HUES48 (cell line): ENCODE results near the gene BZW2.
A peak's percentile ranks its signal among the peaks of the same experiment; 100 is the strongest.

ENCODE experiments used
- H3K27ac ChIP-seq: one replicate; pipeline ENCODE4 v1.7.0; 2013; ENCODE audit warnings: low read depth, low read length, inconsistent platforms
- H3K27me3 ChIP-seq: 2 replicates; pipeline ENCODE4 v1.6.1; 2013; ENCODE audit warnings: mild to moderate bottlenecking, low read length; ENCODE audit not compliant: control insufficient read depth, insufficient read depth
- H3K36me3 ChIP-seq: 2 replicates; pipeline ENCODE4 v1.6.1; 2013; ENCODE audit warnings: low read length; ENCODE audit not compliant: control insufficient read depth, insufficient read depth
- H3K4me1 ChIP-seq: 2 replicates; pipeline ENCODE4 v1.6.1; 2013; ENCODE audit warnings: mild to moderate bottlenecking, low read length; ENCODE audit not compliant: control insufficient read depth, insufficient read depth
- H3K4me3 ChIP-seq: 2 replicates; pipeline ENCODE4 v1.5.1; 2013; ENCODE audit warnings: mild to moderate bottlenecking, low read depth, low read length
- H3K9ac ChIP-seq: 2 replicates; pipeline ENCODE4 v1.6.1; 2013; ENCODE audit warnings: mild to moderate bottlenecking, low read depth, low read length, moderate library complexity
- H3K9me3 ChIP-seq: 2 replicates; pipeline ENCODE4 v1.6.1; 2013; ENCODE audit warnings: low read length; ENCODE audit not compliant: control insufficient read depth, insufficient read depth

BZW2 gene

DNA sequence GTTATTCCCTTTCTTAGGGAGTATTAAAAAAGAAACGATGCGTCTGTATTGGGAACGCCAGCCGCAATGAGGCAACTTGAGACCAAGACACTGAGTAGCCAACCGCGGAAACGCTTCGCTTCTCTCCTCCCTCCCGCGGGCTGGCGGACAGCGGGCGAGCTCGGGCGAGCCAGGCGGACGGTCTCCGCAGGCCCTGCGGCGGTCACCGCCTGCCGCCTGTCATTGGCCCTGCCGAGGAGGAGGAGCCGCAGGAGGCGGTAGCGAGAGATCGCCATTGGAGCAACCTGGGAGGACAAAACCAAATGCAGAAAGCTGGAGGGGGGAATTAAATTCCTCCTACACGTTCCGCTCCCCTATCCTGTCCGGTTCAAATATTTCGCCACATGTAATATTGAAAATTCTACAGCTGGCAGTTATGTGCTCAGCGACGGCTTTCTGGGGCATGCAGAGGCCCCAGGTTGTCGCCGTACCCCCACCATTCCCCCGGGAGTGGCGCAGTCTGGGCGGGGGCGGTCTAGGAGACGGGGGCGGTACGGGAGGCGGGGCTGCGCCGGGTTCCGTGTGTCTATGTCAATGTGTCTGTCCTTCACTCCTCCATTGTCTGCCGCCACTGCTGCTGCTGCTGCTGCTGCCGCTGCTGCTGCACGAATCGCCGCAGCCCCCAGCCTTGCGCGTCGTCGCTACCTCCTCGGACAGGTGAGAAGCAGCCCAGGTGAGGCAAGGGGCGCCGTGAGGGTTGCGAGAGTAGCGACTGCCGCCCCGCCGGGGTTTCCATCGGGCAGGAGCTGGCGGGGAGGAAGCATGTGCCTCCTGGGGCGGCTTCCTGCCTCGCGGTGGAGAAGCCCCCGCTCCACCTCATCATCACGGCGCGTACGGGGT, at the start of gene BZW2, which contains the start of gene ANKMY2:
Gene BZW2, plus strand, starts transcription at position 589 of the 879 bp plus-strand sequence. CDS start 19,263 bp downstream, outside the sequence.
Gene ANKMY2, minus strand, starts transcription at position 162 of the 879 bp plus-strand sequence. CDS start 181 bp downstream, outside the sequence.
- peaks cover 29% of the 10 kb centered on the region for H3K4me1 ChIP-seq
- H3K36me3 ChIP-seq, result no peaks in the 10 kb centered on the region
- H3K9me3 ChIP-seq, result no peaks in the 10 kb centered on the region
- peaks cover 8% of the 10 kb centered on the region for H3K27me3 ChIP-seq
- peak within 1 kb of the TSS; percentile 98 for H3K4me3 ChIP-seq
- H3K27ac ChIP-seq, result peak within 1 kb of the TSS; percentile 95
- peak within 1 kb of the TSS; percentile 99 for H3K9ac ChIP-seq

DNA sequence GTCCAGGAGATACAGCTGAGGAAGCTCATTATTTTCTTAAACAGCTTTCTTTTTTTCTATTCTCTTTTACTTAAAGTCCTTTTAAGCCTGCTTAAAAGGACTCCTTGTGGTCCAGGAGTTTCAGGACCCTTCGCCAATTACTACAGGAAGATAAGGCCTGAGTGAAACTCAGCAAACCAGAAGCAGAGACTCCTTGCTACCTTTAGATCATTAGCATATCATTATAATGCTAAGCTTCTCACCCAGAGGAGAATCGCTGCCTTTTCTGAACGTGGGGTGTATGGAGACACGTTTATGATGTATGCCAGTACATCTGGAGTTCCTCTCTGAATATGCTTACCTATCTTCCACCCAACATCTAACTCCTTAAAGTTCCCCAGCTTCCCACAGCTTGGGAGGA, 48.0 kb upstream of the BZW2 start:
- H3K27me3 ChIP-seq, result no peaks in the 10 kb centered on the region
- no peaks in the 10 kb centered on the region for H3K9me3 ChIP-seq
- peaks cover 10% of the 10 kb centered on the region; the same call in 1 of the 2 replicates for H3K4me1 ChIP-seq
- no peak overlapping the region for H3K9ac ChIP-seq
- no peaks in the 10 kb centered on the region for H3K36me3 ChIP-seq
- no peak overlapping the region for H3K4me3 ChIP-seq
- H3K27ac ChIP-seq, result no peak overlapping the region

DNA sequence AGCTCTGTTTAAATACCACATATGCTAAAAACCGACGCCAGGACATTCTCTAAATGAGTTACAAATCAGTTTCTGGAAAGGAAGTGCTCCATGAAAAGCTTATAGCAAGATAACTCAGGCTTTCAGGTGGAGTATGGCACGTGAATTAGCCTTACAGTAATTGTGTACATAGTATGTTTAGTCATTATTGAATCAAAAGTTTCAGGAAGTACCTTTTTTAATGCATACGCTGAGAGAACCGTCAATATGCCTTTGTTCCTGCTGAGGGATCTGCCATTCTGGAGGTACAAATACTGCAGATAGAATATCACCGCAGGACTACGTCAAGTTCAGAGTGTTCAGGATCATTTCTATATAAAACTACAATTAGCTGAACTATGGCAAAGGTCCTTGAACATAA, 46.1 kb upstream of the BZW2 start:
- Histone ChIP-seq H3K4me3 (no peak overlapping the region), H3K9me3 (no peaks in the 10 kb centered on the region), H3K27me3 (no peaks in the 10 kb centered on the region), H3K9ac (no peak overlapping the region), H3K4me1 (peaks cover 10% of the 10 kb centered on the region; the same call in 1 of the 2 replicates), H3K27ac (no peak overlapping the region), H3K36me3 (no peaks in the 10 kb centered on the region)

DNA sequence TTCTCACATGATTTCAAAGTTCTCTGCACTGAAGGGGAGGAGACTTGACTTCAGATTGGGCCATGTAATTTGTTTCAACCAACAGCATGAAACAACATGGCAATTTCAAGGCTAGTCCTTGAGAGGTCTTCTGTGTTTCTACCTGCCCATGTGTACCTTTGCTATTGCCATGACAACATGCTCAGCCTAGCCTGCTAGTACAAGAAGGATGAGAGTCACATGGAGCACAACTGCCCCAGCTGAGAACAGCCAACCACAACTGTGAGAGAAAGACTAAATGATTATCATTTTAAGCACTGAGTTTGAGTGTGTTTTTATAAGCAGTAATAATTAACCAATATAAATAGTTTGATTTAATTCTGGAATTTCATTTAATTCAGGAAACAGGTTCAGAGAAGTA, 42.3 kb upstream of the BZW2 start:
- Histone ChIP-seq H3K27me3 (no peaks in the 10 kb centered on the region), H3K4me3 (no peak overlapping the region), H3K27ac (no peak overlapping the region), H3K36me3 (no peaks in the 10 kb centered on the region), H3K9ac (no peak overlapping the region), H3K4me1 (no peaks in the 10 kb centered on the region), H3K9me3 (no peaks in the 10 kb centered on the region)

DNA sequence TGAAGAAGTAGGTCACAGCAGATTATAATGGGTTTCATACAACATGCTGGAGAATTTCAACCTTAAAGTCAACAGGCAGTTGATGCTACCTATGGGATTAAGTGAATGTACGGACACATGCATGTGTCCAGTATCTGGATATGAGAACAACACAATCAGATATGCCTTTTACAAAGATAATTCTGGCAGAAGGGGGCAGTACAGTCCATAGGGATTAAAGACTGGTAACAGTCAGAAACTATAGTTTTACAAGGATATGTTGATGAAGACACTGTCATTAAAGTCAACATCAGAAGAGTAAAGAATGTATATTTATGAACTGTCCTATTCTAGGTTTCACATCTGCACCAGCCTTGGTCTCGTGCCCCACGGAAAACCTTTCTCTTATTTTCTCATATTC, 41.9 kb upstream of the BZW2 start:
- Histone ChIP-seq H3K9me3 (no peaks in the 10 kb centered on the region), H3K9ac (no peak overlapping the region), H3K36me3 (0 out of 2 replicates have a peak, but pooled peaks cover 1% of the 10 kb centered on the region), H3K4me1 (no peaks in the 10 kb centered on the region), H3K4me3 (no peak overlapping the region), H3K27ac (no peak overlapping the region), H3K27me3 (no peaks in the 10 kb centered on the region)

DNA sequence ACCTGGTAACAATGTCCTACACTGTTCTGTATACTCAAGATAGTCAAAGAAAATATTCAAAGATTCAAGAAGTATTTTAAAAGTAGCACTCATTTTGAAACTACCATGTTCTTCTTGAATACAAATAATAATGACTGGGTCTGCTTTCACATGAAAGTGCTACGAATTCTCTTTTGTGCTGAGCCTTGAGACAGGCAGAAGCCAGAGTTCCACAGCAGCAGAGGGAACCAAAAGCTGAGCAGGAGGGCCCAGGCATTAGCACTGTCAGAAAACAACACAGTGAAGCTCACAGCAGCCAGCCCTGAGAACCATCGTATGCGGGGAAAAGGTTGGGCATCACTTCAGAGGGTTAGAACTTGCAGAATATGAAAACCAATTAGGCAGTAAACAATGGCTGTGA, 39.3 kb upstream of the BZW2 start:
- Histone ChIP-seq H3K27ac (no peak overlapping the region), H3K9me3 (no peaks in the 10 kb centered on the region), H3K4me3 (no peak overlapping the region), H3K9ac (no peak overlapping the region), H3K4me1 (no peaks in the 10 kb centered on the region), H3K27me3 (no peaks in the 10 kb centered on the region), H3K36me3 (peaks cover 8% of the 10 kb centered on the region)

DNA sequence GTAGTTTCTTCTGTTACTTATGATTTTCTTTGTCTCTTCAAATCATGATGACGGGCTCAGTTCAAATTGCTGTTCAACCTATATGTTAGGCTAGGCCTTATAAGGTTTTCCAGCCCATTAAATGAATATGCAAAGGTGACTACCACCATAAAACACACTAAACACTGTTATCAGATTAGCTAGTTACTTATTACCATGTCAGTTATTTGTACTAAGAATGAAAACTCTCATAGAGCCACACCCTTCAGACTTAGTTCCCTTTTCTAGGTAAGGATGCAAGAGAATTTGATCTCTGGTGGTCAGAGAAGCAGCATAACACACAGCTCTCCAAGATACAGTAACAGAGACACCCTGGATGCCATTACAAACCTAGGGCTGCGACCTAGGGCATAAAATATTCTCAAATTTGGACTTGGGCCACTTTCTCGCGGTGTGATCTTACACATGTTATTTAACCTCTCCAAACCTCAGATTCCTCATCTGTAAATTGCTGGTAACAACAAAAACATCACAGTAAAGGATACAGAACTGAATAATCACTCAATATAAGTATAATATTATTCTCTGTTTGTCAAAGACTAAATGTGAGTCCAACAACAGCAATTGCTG, 36.0 kb upstream of the BZW2 start:
- peaks cover 11% of the 10 kb centered on the region for H3K36me3 ChIP-seq
- no peak overlapping the region for H3K4me3 ChIP-seq
- no peaks in the 10 kb centered on the region for H3K27me3 ChIP-seq
- no peaks in the 10 kb centered on the region for H3K4me1 ChIP-seq
- H3K9ac ChIP-seq, result no peak overlapping the region
- no peak overlapping the region for H3K27ac ChIP-seq
- no peaks in the 10 kb centered on the region for H3K9me3 ChIP-seq

DNA sequence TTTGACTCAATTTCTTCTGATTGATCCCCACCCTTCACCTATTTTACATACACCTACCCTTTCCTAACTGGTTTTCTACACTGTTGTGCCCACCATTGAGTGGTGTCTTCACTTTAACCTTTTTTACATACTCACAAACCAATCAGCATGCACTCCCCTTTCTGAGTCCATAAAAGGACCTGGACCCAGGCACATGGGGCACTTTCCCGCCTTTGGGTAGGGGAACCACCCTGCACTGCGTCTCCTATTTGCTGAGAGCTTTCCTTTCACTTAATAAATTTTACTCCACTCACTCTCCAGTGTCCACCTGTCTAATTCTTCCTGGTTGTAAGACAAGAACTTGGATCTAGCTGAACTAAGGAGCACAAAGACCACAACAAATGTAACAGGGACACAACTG, 34.3 kb upstream of the BZW2 start:
- no peak overlapping the region for H3K4me3 ChIP-seq
- H3K27me3 ChIP-seq, result no peaks in the 10 kb centered on the region
- H3K4me1 ChIP-seq, result no peaks in the 10 kb centered on the region; the same call in 1 of the 2 replicates
- no peaks in the 10 kb centered on the region for H3K9me3 ChIP-seq
- H3K9ac ChIP-seq, result no peak overlapping the region
- peaks cover 16% of the 10 kb centered on the region for H3K36me3 ChIP-seq
- H3K27ac ChIP-seq, result no peak overlapping the region

DNA sequence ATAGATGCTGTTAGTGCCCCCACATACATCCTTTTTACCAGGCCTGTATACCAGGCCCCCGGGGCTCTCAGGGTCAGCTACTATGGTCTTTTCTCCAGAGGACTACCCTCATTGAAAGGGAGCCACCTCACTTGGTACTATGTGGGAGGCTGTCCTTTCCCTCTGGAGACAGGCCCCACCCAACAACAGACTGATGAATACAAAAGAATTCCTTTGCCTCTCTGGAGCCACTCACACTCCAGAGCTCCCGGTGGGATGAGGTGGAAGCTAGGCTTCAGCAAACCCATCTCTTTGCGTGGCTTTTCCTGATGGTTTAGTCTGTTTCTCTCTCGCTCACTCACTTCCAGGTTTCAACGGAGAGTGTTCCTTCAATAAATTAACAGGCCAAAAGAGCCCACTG, 30.8 kb upstream of the BZW2 start:
- Histone ChIP-seq H3K36me3 (peaks cover 13% of the 10 kb centered on the region), H3K27ac (no peak overlapping the region), H3K27me3 (no peaks in the 10 kb centered on the region), H3K9me3 (no peaks in the 10 kb centered on the region), H3K4me3 (no peak overlapping the region), H3K9ac (no peak overlapping the region), H3K4me1 (peaks cover 4% of the 10 kb centered on the region; the same call in 1 of the 2 replicates)

DNA sequence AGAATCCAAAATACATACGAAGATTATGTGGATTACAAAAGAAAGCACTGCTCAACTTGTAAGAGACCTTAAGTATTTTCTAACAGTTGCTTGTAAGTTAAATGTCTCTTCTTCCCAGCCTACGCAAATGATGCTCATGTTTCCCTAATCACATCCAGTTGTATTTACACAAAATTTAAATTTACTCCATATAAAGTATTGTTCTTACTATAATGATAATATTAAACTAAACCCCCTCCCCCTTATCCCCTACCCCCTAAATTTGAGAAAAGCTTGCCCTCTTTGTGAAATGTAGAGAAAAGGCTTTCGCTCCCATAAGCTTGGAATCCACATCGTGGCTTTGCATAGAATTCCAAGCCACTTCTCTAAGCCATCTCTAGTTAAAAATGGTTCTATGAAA, 29.9 kb upstream of the BZW2 start:
- Histone ChIP-seq H3K27me3 (no peaks in the 10 kb centered on the region), H3K4me1 (peaks cover 4% of the 10 kb centered on the region; the same call in 1 of the 2 replicates), H3K27ac (no peak overlapping the region), H3K36me3 (peaks cover 10% of the 10 kb centered on the region), H3K9me3 (no peaks in the 10 kb centered on the region), H3K4me3 (no peak overlapping the region), H3K9ac (no peak overlapping the region)

DNA sequence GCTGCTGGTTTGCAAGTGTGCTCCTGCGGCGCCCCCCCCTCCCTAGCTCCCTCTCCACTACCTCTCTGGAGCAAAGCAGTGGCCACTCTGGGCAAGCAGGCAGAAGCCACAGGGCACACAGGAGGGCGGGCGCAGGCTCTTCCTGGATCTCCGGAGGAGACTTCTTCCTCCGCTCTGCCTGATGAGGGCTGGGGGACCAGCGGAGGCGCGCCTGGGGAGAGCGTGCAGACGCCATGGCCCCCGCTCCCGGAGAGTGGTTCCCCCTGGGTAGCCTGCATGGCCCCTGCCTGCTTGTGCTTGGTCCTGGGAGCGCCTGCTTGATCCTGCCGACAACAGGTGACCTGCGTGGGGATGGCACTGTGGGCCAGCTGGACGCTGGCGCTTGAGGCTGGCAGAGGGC, 29.4 kb upstream of the BZW2 start:
- Histone ChIP-seq H3K36me3 (peaks cover 12% of the 10 kb centered on the region), H3K27me3 (no peaks in the 10 kb centered on the region)

More for the DNA sequence above, 29.4 kb upstream of the BZW2 start:
- H3K9me3 ChIP-seq, result no peaks in the 10 kb centered on the region
- H3K27ac ChIP-seq, result no peak overlapping the region
- H3K4me3 ChIP-seq, result no peak overlapping the region
- no peak overlapping the region for H3K9ac ChIP-seq
- H3K4me1 ChIP-seq, result peaks cover 4% of the 10 kb centered on the region; the same call in 1 of the 2 replicates
